SK-N-SH (cell line): ENCODE measurements around the gene DNPEP. TPM values are rescaled to one million over a fixed set of nuclear protein-coding genes. Genes with fewer than 3 reads are reported as not detected.

Experiments
- CTCF ChIA-PET: fragments of 300-600, 350-600 bp; formaldehyde crosslinking; extraction: SDS; loops from one replicate; lab custom pipeline; 2021; lab: Yijun Ruan, JAX
- POLR2A ChIA-PET: fragments of 350-600 bp; sonication (Branson Sonifier 250); formaldehyde crosslinking; extraction: SDS; loops from one replicate; lab custom pipeline; 2020; ENCODE audit warnings: antibody characterized with exemption, inconsistent platforms; lab: Yijun Ruan, JAX
- DNase-seq: peaks from one replicate; pipeline ENCODE4 v3.0.0; 2012
- H2AFZ ChIP-seq: fragments of 200-600 bp; sonication (generic); 2 replicates; pipeline ENCODE4 v1.8.1; 2016; ENCODE audit warnings: antibody characterized with exemption, mild to moderate bottlenecking, low read depth
- H3F3A ChIP-seq: fragments of 200-600 bp; sonication (generic); replicated peaks from 2 replicates; pipeline ENCODE3; 2016; ENCODE audit warnings: antibody characterized with exemption, mild to moderate bottlenecking; ENCODE audit not compliant: insufficient read depth
- H3K27ac ChIP-seq, 2 experiments: fragments of 200-500 bp in 1 of 2; fragments of 200-600 bp in 1 of 2; sonication (Bioruptor generic) in 1 of 2; sonication (generic), shearing (Covaris generic) in 1 of 2; 2 replicates each; pipeline versions ENCODE4 v1.5.1 to v1.6.1; 2014 to 2016; ENCODE audit warnings: low read depth in 2 of 2, inconsistent platforms in 1 of 2, low read length in 1 of 2, mild to moderate bottlenecking in 1 of 2, mixed read lengths in 1 of 2
- H3K27me3 ChIP-seq: fragments of 200-600 bp; sonication (generic), shearing (Covaris generic); 2 replicates; pipeline ENCODE4 v1.6.1; 2016; ENCODE audit warnings: mixed run types; ENCODE audit not compliant: insufficient read depth
- H3K36me3 ChIP-seq, 2 experiments: fragments of 200-500 bp in 1 of 2; fragments of 200-600 bp in 1 of 2; sonication (Bioruptor generic) in 1 of 2; sonication (generic) in 1 of 2; replicated peaks in 1 of 2; 2 replicates each; pipeline versions ENCODE3 to v1.5.1; 2014 to 2016; ENCODE audit warnings: low read length in 1 of 2, mild to moderate bottlenecking in 1 of 2; ENCODE audit not compliant: insufficient read depth in 2 of 2, control insufficient read depth in 1 of 2
- H3K4me1 ChIP-seq, 2 experiments: fragments of 200-500 bp in 1 of 2; fragments of 200-600 bp in 1 of 2; sonication (Bioruptor generic) in 1 of 2; sonication (generic), shearing (Covaris generic) in 1 of 2; 2 replicates each; pipeline versions ENCODE4 v1.5.1 to v1.6.1; 2014 to 2016; ENCODE audit warnings: low read depth in 1 of 2, low read length in 1 of 2, mixed run types in 1 of 2; ENCODE audit not compliant: insufficient read depth in 2 of 2, control insufficient read depth in 1 of 2
- H3K4me2 ChIP-seq: fragments of 200-600 bp; sonication (generic), shearing (Covaris generic); 2 replicates; pipeline ENCODE4 v1.6.1; 2017; ENCODE audit warnings: mixed run types
- H3K4me3 ChIP-seq, 2 experiments: fragments of 200-500 bp in 1 of 2; fragments of 200-600 bp in 1 of 2; sonication (Bioruptor generic) in 1 of 2; sonication (generic), shearing (Covaris generic) in 1 of 2; 2 replicates each; pipeline versions ENCODE4 v1.5.1 to v1.8.1; 2014 to 2016; ENCODE audit warnings: low read depth in 2 of 2, inconsistent platforms in 1 of 2, low read length in 1 of 2, mild to moderate bottlenecking in 1 of 2, mixed read lengths in 1 of 2, moderate library complexity in 1 of 2
- H3K79me2 ChIP-seq: fragments of 200-600 bp; sonication (generic); 2 replicates; pipeline ENCODE4 v1.8.1; 2017; ENCODE audit warnings: mild to moderate bottlenecking; ENCODE audit not compliant: insufficient read depth
- H3K9ac ChIP-seq: fragments of 200-600 bp; sonication (generic); 2 replicates; pipeline ENCODE4 v1.6.1; 2017; ENCODE audit warnings: mixed run types
- H3K9me2 ChIP-seq: fragments of 200-600 bp; sonication (generic); 2 replicates; pipeline ENCODE4 v1.6.1; 2017; ENCODE audit warnings: mixed run types
- H3K9me3 ChIP-seq: fragments of 200-600 bp; sonication (generic); 2 replicates; pipeline ENCODE4 v1.6.1; 2017; ENCODE audit warnings: mixed run types, mild to moderate bottlenecking, moderate library complexity
- H4K20me1 ChIP-seq: fragments of 200-600 bp; sonication (generic); 2 replicates; pipeline ENCODE4 v1.6.1; 2017; ENCODE audit warnings: mild to moderate bottlenecking, mixed run types; ENCODE audit not compliant: insufficient read depth
- CHD2 ChIP-seq: fragments of 150-350 bp; IDR thresholded peaks from 2 replicates; pipeline ENCODE4 v1.6.1; 2018; ENCODE audit warnings: low read length; ENCODE audit not compliant: partially characterized antibody
- CTCF ChIP-seq: fragments of 200-600 bp; sonication (generic); IDR thresholded peaks from 2 replicates; pipeline ENCODE4 v1.6.1; 2017; ENCODE audit warnings: antibody characterized with exemption, mild to moderate bottlenecking, moderate library complexity
- ELF1 ChIP-seq: IDR thresholded peaks from 2 replicates; pipeline ENCODE4 v1.4.0; 2012
- EZH2phosphoT487 ChIP-seq: fragments of 200-600 bp; sonication (generic); IDR thresholded peaks from 2 replicates; pipeline ENCODE4 v1.6.1; 2017; ENCODE audit warnings: low read depth, mixed run types, mild to moderate bottlenecking, antibody characterized with exemption, moderate library complexity, borderline replicate concordance
- FOXJ3 ChIP-seq: sonication (generic); formaldehyde crosslinking; IDR thresholded peaks from 2 replicates; pipeline ENCODE4 v1.5.1; 2020; ENCODE audit warnings: mild to moderate bottlenecking, missing genetic modification reagents
- GATA2 ChIP-seq: sonication (generic); formaldehyde crosslinking; IDR thresholded peaks from 2 replicates; pipeline ENCODE4 v1.5.0; 2020; ENCODE audit warnings: mild to moderate bottlenecking, missing genetic modification reagents
- JUND ChIP-seq: IDR thresholded peaks from 2 replicates; pipeline ENCODE4 v1.4.0; 2012
- MEF2A ChIP-seq: IDR thresholded peaks from 2 replicates; pipeline ENCODE4 v1.4.0; 2012; ENCODE audit warnings: low read depth, borderline replicate concordance
- NFIC ChIP-seq: IDR thresholded peaks from 2 replicates; pipeline ENCODE4 v1.4.0; 2012; ENCODE audit warnings: borderline replicate concordance
- NRF1 ChIP-seq: IDR thresholded peaks from 2 replicates; pipeline ENCODE4 v1.6.1; 2012; ENCODE audit warnings: low read depth, mild to moderate bottlenecking, low read length
- POLR2AphosphoS5 ChIP-seq: IDR thresholded peaks from 2 replicates; pipeline ENCODE4 v1.6.1; 2012; ENCODE audit warnings: low read depth, low read length
- RAD21 ChIP-seq: IDR thresholded peaks from 2 replicates; pipeline ENCODE4 v1.6.1; 2012; ENCODE audit warnings: mild to moderate bottlenecking, low read length
- RCOR1 ChIP-seq: fragments of 150-350 bp; IDR thresholded peaks from 2 replicates; pipeline ENCODE4 v1.6.1; 2017; ENCODE audit warnings: antibody characterized with exemption, low read length
- REST ChIP-seq: IDR thresholded peaks from 2 replicates; pipeline ENCODE4 v1.6.1; 2012; ENCODE audit warnings: mild to moderate bottlenecking, low read depth, low read length, moderate library complexity
- RFX5 ChIP-seq: IDR thresholded peaks from 2 replicates; pipeline ENCODE4 v1.6.1; 2012; ENCODE audit warnings: mild to moderate bottlenecking, improper control_type of control experiment, low read length
- TAF1 ChIP-seq: IDR thresholded peaks from 2 replicates; pipeline ENCODE4 v1.6.1; 2012; ENCODE audit warnings: low read depth, mild to moderate bottlenecking, low read length, moderate library complexity, borderline replicate concordance
- TCF12 ChIP-seq: IDR thresholded peaks from 2 replicates; pipeline ENCODE4 v1.4.0; 2012
- TEAD4 ChIP-seq: IDR thresholded peaks from 2 replicates; pipeline ENCODE4 v1.4.0; 2012; ENCODE audit warnings: mild to moderate bottlenecking, borderline replicate concordance; ENCODE audit not compliant: insufficient read depth
- USF2 ChIP-seq: fragments of 150-350 bp; IDR thresholded peaks from 2 replicates; pipeline ENCODE4 v1.6.1; 2017; ENCODE audit warnings: antibody characterized with exemption, low read length, low read depth, borderline replicate concordance
- YY1 ChIP-seq: IDR thresholded peaks from 2 replicates; pipeline ENCODE4 v1.4.0; 2012; ENCODE audit warnings: low read depth, mild to moderate bottlenecking
- WGBS: methylation state at CpG from one replicate; pipeline ENCODE4 v1.1.6; 2017; ENCODE audit warnings: low lambda C conversion rate; 5-methylcytosine and 5-hydroxymethylcytosine counted together
- polyA plus RNA-seq, 3 experiments: library from polyadenylated mRNA; depleted of rRNA; stranded (reverse); fragments of >200 nt; gene quantifications; 2 replicates each; pipeline ENCODE4 v1.2.3, GENCODE V29; 2012

DNPEP gene
- polyA plus RNA-seq, 1 of the 3 experiments (the other 2 are of a cell fraction) = 80.7 TPM

- 86% methylated on average over 4 of the region's 7 CpGs for WGBS
- Histone ChIP-seq H3K27ac (no peak overlapping the region), H3K79me2 (no peaks in the 10 kb centered on the region), H2AFZ (no peak overlapping the region), H3K9me2 (no peaks in the 10 kb centered on the region), H3K27me3 (no peaks in the 10 kb centered on the region), H3K36me3 (no peaks in the 10 kb centered on the region), H4K20me1 (no peaks in the 10 kb centered on the region), H3K4me3 (no peak overlapping the region), H3K9ac (no peak overlapping the region), H3K4me2 (no peak overlapping the region), H3K4me1 (peaks cover 0 to 11% of the 10 kb centered on the region in 2 experiments; a peak in 1 of 4 replicates), H3F3A (no peaks in the 10 kb centered on the region), H3K9me3 (no peaks in the 10 kb centered on the region)
- TF ChIP-seq GATA2 (CRISPR knock-in tag) = no peak
- no peak for TF ChIP-seq ELF1
- no peak for TF ChIP-seq CHD2
- TF ChIP-seq RCOR1 = no peak
- no peak for TF ChIP-seq FOXJ3 (CRISPR knock-in tag)
- TF ChIP-seq TAF1 = no peak
- TF ChIP-seq YY1 = no peak
- TF ChIP-seq NFIC = no peak
- TF ChIP-seq MEF2A = no peak
- no peak for TF ChIP-seq CTCF
- TF ChIP-seq RFX5 = no peak
- no peak for TF ChIP-seq EZH2phosphoT487
- no peak for TF ChIP-seq NRF1
- no peak for TF ChIP-seq RAD21
- ChIA-PET POLR2A (no interaction called here), CTCF (interaction anchor here (5.6 kb wide), 1 partner anchor 22 kb away, joined by 36 read pairs; no protein-coding TSS in a partner anchor)
- no peak for DNase-seq
Measured at GRCh38 chr2:219426068-219426443, 38.3 kb upstream of the DNPEP start.

- 85% methylated on average over 7 of the region's 8 CpGs for WGBS
- H3K36me3 ChIP-seq = no peaks in the 10 kb centered on the region
- no peak for DNase-seq
- H3F3A ChIP-seq = no peaks in the 10 kb centered on the region
- H3K4me1 ChIP-seq = peaks cover 0 to 6% of the 10 kb centered on the region in 2 experiments; a peak in 1 of 4 replicates
- no peak for TF ChIP-seq USF2
- no peak for TF ChIP-seq REST
- TF ChIP-seq CHD2 = no peak
- no peak for TF ChIP-seq TEAD4
- no peak for TF ChIP-seq TCF12
- no peak for TF ChIP-seq GATA2 (CRISPR knock-in tag)
- TF ChIP-seq POLR2AphosphoS5 = no peak
- TF ChIP-seq JUND = no peak
- no peak for TF ChIP-seq NRF1
- TF ChIP-seq MEF2A = no peak
- H3K27ac ChIP-seq = no peak overlapping the region
- no peaks in the 10 kb centered on the region for H3K9me2 ChIP-seq
- ChIA-PET CTCF (interaction anchor here (1.0 to 5.6 kb wide), 4 partner anchors 22 to 116 kb away, joined by 4 to 36 read pairs (median 6); no protein-coding TSS in a partner anchor), POLR2A (no interaction called here)
- H3K9me3 ChIP-seq = no peaks in the 10 kb centered on the region
- no peak overlapping the region for H2AFZ ChIP-seq
- H3K4me2 ChIP-seq = no peak overlapping the region
- H3K27me3 ChIP-seq = no peaks in the 10 kb centered on the region
- H4K20me1 ChIP-seq = no peaks in the 10 kb centered on the region
- H3K79me2 ChIP-seq = no peaks in the 10 kb centered on the region
- no peak overlapping the region for H3K9ac ChIP-seq
- no peak overlapping the region for H3K4me3 ChIP-seq
Measured at GRCh38 chr2:219425238-219426067, 37.7 kb upstream of the DNPEP start.
